HepG2 (cell line): ENCODE measurements around the gene CAPN12. TPM values are rescaled to one million over a fixed set of nuclear protein-coding genes. Genes with fewer than 3 reads are reported as not detected.

Source experiments
- ERF ChIP-seq: IDR thresholded peaks from 2 replicates; pipeline ENCODE4 v1.6.1; 2018; ENCODE audit warnings: missing biosample characterization, missing genetic modification reagents
- HNF4G ChIP-seq, 2 experiments: sonication (generic) in 1 of 2; formaldehyde crosslinking in 1 of 2; IDR thresholded peaks; 2 replicates each; pipeline versions ENCODE4 v1.4.0 to v1.6.1; 2011 to 2020; ENCODE audit warnings: borderline replicate concordance in 2 of 2, low read depth in 2 of 2, mild to moderate bottlenecking in 2 of 2, low read length in 1 of 2, missing genetic modification reagents in 1 of 2, moderate library complexity in 1 of 2
- IRF2 ChIP-seq: IDR thresholded peaks from 2 replicates; pipeline ENCODE4 v1.6.1; 2018; ENCODE audit warnings: missing genetic modification reagents, missing compliant biosample characterization
- NR2F6 ChIP-seq, 2 experiments: IDR thresholded peaks; 2 replicates each; pipeline ENCODE4 v1.6.1; 2016; ENCODE audit warnings: antibody characterized with exemption in 1 of 2, mild to moderate bottlenecking in 1 of 2
- PAF1 ChIP-seq: IDR thresholded peaks from 2 replicates; pipeline ENCODE4 v1.6.1; 2016; ENCODE audit warnings: missing genetic modification reagents, missing compliant biosample characterization
- RAD21 ChIP-seq: fragments of 450-650 bp; formaldehyde crosslinking; IDR thresholded peaks from 2 replicates; pipeline ENCODE4 v1.5.0; 2020; ENCODE audit warnings: mild to moderate bottlenecking
- RBM39 ChIP-seq: fragments of 200-400 bp; formaldehyde crosslinking; IDR thresholded peaks from one replicate; pipeline ENCODE4 v1.6.1; 2018; ENCODE audit warnings: antibody characterized with exemption, mild to moderate bottlenecking, low read depth, low read length; ENCODE audit not compliant: poor library complexity, severe bottlenecking
- SAFB2 ChIP-seq: sonication (generic); formaldehyde crosslinking; IDR thresholded peaks from 2 replicates; pipeline ENCODE4 v1.5.1; 2020; ENCODE audit warnings: missing genetic modification reagents, low read depth, mild to moderate bottlenecking, borderline replicate concordance
- STAG1 ChIP-seq: sonication (generic); formaldehyde crosslinking; IDR thresholded peaks from 2 replicates; pipeline ENCODE4 v1.4.0; 2020; ENCODE audit warnings: missing genetic modification reagents
- ZNF30 ChIP-seq: sonication (generic); formaldehyde crosslinking; IDR thresholded peaks from 2 replicates; pipeline ENCODE4 v1.5.0; 2020; ENCODE audit warnings: mild to moderate bottlenecking, missing genetic modification reagents
- ZNF777 ChIP-seq: sonication (generic); formaldehyde crosslinking; IDR thresholded peaks from 2 replicates; pipeline ENCODE4 v1.4.0; 2020; ENCODE audit warnings: missing genetic modification reagents
- polyA plus RNA-seq, 8 experiments: library from polyadenylated mRNA; depleted of rRNA in 3 of 8; stranded (reverse) in 7 of 8; unstranded in 1 of 8; fragments of >200 nt; fragmentation: Illumina TruSeq in 4 of 8; extraction: Trizol in 4 of 8; gene quantifications; 2 replicates each; pipeline versions ENCODE4 v1.2.1 to v1.2.3, GENCODE V29; 2011 to 2016; ENCODE audit warnings: low read depth in 4 of 8, missing spikeins in 1 of 8, mixed read lengths in 1 of 8; ENCODE audit not compliant: insufficient read depth in 1 of 8
- total RNA-seq, 5 experiments: library from RNA; depleted of rRNA; stranded (reverse); fragments of >200 nt; fragmentation: Illumina TruSeq; extraction: Trizol; gene quantifications; 2 replicates each; pipeline ENCODE4 v1.2.3, GENCODE V29; 2016; ENCODE audit warnings: low read depth in 1 of 5
- TF ChIP-seq, protein P1 (sequence below): sonication (generic); formaldehyde crosslinking; IDR thresholded peaks from 2 replicates; pipeline ENCODE4 v1.9.0; 2021; ENCODE audit warnings: mild to moderate bottlenecking, missing genetic modification reagents
- TF ChIP-seq, protein P2 (sequence below): IDR thresholded peaks from 2 replicates; pipeline ENCODE4 v1.6.1; 2018; ENCODE audit warnings: missing genetic modification reagents
- TF ChIP-seq, protein P3 (sequence below): sonication (generic); formaldehyde crosslinking; IDR thresholded peaks from 2 replicates; pipeline ENCODE4 v1.5.0; 2020; ENCODE audit warnings: mild to moderate bottlenecking, missing genetic modification reagents
- TF ChIP-seq, protein P4 (sequence below): sonication (generic); formaldehyde crosslinking; IDR thresholded peaks from 2 replicates; pipeline ENCODE4 v1.4.0; 2020; ENCODE audit warnings: missing genetic modification reagents, borderline replicate concordance

CAPN12 gene
- total and polyA plus RNA-seq, 2 of the 13 experiments (the other 11 are each of a cell fraction or from before 2014, with no cell fraction given), result 1.6 to 13.6 TPM

DNA sequence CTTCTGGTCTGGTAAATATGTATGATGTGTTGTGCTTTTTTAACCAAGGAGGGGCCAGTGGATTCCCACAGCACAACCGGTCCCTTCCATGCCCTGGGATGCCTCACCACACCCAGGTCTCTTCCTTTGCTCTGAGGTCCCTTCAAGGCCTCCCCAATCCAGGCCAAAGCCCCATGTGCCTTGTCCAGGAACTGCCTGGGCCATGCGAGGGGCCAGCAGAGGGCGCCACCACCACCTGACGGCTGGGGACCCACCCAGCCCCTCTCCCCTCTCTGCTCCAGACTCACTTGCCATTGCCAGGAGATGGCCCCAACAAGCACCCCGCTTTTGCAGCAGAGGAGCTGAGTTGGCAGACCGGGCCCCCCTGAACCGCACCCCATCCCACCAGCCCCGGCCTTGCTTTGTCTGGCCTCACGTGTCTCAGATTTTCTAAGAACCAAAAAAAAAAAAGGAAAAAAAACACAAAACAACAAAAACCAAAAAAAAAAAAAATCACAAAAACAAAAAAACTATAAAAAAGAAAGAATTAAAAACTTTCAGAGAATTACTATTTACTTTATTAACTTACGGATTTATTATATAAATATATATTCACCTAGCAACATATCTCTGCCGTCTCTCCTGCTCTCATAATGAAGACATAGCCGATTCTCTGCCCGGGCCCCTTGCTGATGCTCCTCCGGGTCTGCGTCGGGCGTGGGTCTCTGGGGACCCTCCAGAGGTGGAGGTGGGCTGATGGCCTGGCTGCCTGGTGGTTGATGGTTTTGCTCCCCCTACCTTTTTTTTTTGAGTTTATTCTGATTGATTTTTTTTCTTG is 14.4 kb downstream of the CAPN12 start (continued):
- TF ChIP-seq, protein P1, sequence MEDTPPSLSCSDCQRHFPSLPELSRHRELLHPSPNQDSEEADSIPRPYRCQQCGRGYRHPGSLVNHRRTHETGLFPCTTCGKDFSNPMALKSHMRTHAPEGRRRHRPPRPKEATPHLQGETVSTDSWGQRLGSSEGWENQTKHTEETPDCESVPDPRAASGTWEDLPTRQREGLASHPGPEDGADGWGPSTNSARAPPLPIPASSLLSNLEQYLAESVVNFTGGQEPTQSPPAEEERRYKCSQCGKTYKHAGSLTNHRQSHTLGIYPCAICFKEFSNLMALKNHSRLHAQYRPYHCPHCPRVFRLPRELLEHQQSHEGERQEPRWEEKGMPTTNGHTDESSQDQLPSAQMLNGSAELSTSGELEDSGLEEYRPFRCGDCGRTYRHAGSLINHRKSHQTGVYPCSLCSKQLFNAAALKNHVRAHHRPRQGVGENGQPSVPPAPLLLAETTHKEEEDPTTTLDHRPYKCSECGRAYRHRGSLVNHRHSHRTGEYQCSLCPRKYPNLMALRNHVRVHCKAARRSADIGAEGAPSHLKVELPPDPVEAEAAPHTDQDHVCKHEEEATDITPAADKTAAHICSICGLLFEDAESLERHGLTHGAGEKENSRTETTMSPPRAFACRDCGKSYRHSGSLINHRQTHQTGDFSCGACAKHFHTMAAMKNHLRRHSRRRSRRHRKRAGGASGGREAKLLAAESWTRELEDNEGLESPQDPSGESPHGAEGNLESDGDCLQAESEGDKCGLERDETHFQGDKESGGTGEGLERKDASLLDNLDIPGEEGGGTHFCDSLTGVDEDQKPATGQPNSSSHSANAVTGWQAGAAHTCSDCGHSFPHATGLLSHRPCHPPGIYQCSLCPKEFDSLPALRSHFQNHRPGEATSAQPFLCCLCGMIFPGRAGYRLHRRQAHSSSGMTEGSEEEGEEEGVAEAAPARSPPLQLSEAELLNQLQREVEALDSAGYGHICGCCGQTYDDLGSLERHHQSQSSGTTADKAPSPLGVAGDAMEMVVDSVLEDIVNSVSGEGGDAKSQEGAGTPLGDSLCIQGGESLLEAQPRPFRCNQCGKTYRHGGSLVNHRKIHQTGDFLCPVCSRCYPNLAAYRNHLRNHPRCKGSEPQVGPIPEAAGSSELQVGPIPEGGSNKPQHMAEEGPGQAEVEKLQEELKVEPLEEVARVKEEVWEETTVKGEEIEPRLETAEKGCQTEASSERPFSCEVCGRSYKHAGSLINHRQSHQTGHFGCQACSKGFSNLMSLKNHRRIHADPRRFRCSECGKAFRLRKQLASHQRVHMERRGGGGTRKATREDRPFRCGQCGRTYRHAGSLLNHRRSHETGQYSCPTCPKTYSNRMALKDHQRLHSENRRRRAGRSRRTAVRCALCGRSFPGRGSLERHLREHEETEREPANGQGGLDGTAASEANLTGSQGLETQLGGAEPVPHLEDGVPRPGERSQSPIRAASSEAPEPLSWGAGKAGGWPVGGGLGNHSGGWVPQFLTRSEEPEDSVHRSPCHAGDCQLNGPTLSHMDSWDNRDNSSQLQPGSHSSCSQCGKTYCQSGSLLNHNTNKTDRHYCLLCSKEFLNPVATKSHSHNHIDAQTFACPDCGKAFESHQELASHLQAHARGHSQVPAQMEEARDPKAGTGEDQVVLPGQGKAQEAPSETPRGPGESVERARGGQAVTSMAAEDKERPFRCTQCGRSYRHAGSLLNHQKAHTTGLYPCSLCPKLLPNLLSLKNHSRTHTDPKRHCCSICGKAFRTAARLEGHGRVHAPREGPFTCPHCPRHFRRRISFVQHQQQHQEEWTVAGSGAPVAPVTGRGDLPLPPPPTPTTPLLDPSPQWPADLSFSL (CRISPR knock-in tag), result no peak
- TF ChIP-seq NR2F6 (IDR thresholded peaks at IDR 0.05), result no peak
- TF ChIP-seq NR2F6 (CRISPR knock-in tag; IDR thresholded peaks at IDR 0.05), result peak; percentile 26; the same call in 1 of the 2 replicates
- TF ChIP-seq, protein P2, sequence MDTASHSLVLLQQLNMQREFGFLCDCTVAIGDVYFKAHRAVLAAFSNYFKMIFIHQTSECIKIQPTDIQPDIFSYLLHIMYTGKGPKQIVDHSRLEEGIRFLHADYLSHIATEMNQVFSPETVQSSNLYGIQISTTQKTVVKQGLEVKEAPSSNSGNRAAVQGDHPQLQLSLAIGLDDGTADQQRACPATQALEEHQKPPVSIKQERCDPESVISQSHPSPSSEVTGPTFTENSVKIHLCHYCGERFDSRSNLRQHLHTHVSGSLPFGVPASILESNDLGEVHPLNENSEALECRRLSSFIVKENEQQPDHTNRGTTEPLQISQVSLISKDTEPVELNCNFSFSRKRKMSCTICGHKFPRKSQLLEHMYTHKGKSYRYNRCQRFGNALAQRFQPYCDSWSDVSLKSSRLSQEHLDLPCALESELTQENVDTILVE (CRISPR knock-in tag), result no peak
- no peak for TF ChIP-seq ZNF30 (CRISPR knock-in tag)
- TF ChIP-seq, protein P3, sequence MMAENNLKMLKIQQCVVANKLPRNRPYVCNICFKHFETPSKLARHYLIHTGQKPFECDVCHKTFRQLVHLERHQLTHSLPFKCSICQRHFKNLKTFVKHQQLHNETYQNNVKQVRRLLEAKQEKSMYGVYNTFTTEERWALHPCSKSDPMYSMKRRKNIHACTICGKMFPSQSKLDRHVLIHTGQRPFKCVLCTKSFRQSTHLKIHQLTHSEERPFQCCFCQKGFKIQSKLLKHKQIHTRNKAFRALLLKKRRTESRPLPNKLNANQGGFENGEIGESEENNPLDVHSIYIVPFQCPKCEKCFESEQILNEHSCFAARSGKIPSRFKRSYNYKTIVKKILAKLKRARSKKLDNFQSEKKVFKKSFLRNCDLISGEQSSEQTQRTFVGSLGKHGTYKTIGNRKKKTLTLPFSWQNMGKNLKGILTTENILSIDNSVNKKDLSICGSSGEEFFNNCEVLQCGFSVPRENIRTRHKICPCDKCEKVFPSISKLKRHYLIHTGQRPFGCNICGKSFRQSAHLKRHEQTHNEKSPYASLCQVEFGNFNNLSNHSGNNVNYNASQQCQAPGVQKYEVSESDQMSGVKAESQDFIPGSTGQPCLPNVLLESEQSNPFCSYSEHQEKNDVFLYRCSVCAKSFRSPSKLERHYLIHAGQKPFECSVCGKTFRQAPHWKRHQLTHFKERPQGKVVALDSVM (CRISPR knock-in tag), result 0 out of 2 replicates have a peak, but pooled peaks have one; percentile 16
- TF ChIP-seq IRF2 (CRISPR knock-in tag), result peak; percentile 49; the same call in 1 of the 2 replicates
- TF ChIP-seq, protein P4, sequence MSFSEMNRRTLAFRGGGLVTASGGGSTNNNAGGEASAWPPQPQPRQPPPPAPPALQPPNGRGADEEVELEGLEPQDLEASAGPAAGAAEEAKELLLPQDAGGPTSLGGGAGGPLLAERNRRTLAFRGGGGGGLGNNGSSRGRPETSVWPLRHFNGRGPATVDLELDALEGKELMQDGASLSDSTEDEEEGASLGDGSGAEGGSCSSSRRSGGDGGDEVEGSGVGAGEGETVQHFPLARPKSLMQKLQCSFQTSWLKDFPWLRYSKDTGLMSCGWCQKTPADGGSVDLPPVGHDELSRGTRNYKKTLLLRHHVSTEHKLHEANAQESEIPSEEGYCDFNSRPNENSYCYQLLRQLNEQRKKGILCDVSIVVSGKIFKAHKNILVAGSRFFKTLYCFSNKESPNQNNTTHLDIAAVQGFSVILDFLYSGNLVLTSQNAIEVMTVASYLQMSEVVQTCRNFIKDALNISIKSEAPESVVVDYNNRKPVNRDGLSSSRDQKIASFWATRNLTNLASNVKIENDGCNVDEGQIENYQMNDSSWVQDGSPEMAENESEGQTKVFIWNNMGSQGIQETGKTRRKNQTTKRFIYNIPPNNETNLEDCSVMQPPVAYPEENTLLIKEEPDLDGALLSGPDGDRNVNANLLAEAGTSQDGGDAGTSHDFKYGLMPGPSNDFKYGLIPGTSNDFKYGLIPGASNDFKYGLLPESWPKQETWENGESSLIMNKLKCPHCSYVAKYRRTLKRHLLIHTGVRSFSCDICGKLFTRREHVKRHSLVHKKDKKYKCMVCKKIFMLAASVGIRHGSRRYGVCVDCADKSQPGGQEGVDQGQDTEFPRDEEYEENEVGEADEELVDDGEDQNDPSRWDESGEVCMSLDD (CRISPR knock-in tag), result peak; percentile 59; the same call in 1 of the 2 replicates
- no peak for TF ChIP-seq HNF4G (IDR thresholded peaks at IDR 0.05; ENCODE audit: borderline replicate concordance, low read depth, low read length)
- no peak for TF ChIP-seq HNF4G (CRISPR knock-in tag; IDR thresholded peaks at IDR 0.05; ENCODE audit: borderline replicate concordance, low read depth)
- 0 out of 2 replicates have a peak, but pooled peaks have one; percentile 18 for TF ChIP-seq ERF (CRISPR knock-in tag)
- TF ChIP-seq SAFB2 (CRISPR knock-in tag), result no peak
- peak; percentile 90 for TF ChIP-seq STAG1 (CRISPR knock-in tag)
- TF ChIP-seq RAD21 (CRISPR knock-in tag), result peak; percentile 82
- peak; percentile 41 for TF ChIP-seq RBM39
- no peak for TF ChIP-seq ZNF777 (CRISPR knock-in tag)
- TF ChIP-seq PAF1 (CRISPR knock-in tag), result peak; percentile 76; the same call in 1 of the 2 replicates
